Erythroblast (primary cell): ENCODE results near the gene ZNF747.

Experiments
- GATA1 ChIP-seq: IDR thresholded peaks from 2 replicates; pipeline ENCODE4 v1.6.1; 2011; ENCODE audit warnings: low read depth, mild to moderate bottlenecking, control low read depth, low read length, moderate library complexity
- POLR2A ChIP-seq: IDR thresholded peaks from 2 replicates; pipeline ENCODE4 v1.6.1; 2011; ENCODE audit warnings: mild to moderate bottlenecking, low read length

- no peak for TF ChIP-seq POLR2A
- TF ChIP-seq GATA1: no peak
Measured at GRCh38 chr16:30515275-30515674, 19.4 kb downstream of the ZNF747 start.
